ENCODE measurements around the gene HOXC12.

GRCh38 chr12:53976172-53976822 is 21.6 kb downstream of the HOXC12 start:
- TF ChIP-seq CTCF (IDR thresholded peaks at IDR 0.05; ENCODE audit: low read length): no peak
- no peak for TF ChIP-seq EZH2 (optimal IDR thresholded peaks at IDR 0.05; ENCODE audit: low read depth, low read length)
- TF ChIP-seq EZH2phosphoT487 (IDR thresholded peaks at IDR 0.05; ENCODE audit: low read length): no peak

Data from MM.1S (cell line).